Neural crest cell (in vitro differentiated cells): ENCODE measurements around the gene EDN3. TPM values are rescaled to one million over a fixed set of nuclear protein-coding genes. Genes with fewer than 3 reads are reported as not detected.

Source experiments
- DNase-seq: peaks from one replicate; pipeline ENCODE4 v3.0.0; 2021; ENCODE audit warnings: low read depth, mixed read lengths, low spot score
- H3K27ac Mint-ChIP-seq: one replicate; pipeline ENCODE4 v1.8.0; 2021; ENCODE audit warnings: mild to moderate bottlenecking, mixed read lengths; ENCODE audit not compliant: unreplicated experiment
- H3K27me3 Mint-ChIP-seq: 2 replicates; pipeline ENCODE4 v1.8.0; 2021; ENCODE audit warnings: low read depth, mild to moderate bottlenecking, mixed read lengths
- H3K36me3 Mint-ChIP-seq: 2 replicates; pipeline ENCODE4 v1.8.0; 2021; ENCODE audit warnings: low read depth, mild to moderate bottlenecking, mixed read lengths
- H3K4me1 Mint-ChIP-seq: 2 replicates; pipeline ENCODE4 v1.8.0; 2021; ENCODE audit warnings: mixed read lengths
- H3K4me3 Mint-ChIP-seq: one replicate; pipeline ENCODE4 v1.8.0; 2021; ENCODE audit warnings: mild to moderate bottlenecking, mixed read lengths
- H3K9me3 Mint-ChIP-seq: 2 replicates; pipeline ENCODE4 v1.8.0; 2021; ENCODE audit warnings: mixed read lengths
- CTCF ChIP-seq: fragments of 200-600 bp; sonication (generic); conservative IDR thresholded peaks from 2 replicates; pipeline ENCODE4 v1.5.0; 2021; ENCODE audit warnings: antibody characterized with exemption, mild to moderate bottlenecking
- total RNA-seq: library from RNA; stranded (reverse); gene quantifications from 2 replicates; pipeline ENCODE4 v1.2.1, GENCODE V29; 2021

EDN3 gene
- total RNA-seq, 1 donor from 2014 or later = 0.28 TPM

GRCh38 chr20:59360934-59361333 lies 60.5 kb downstream of the EDN3 start:
- Mint-ChIP-seq H3K36me3 (no peaks in the 10 kb centered on the region), H3K4me1 (peaks cover 35% of the 10 kb centered on the region), H3K27me3 (peaks cover 31% of the 10 kb centered on the region), H3K27ac (no peak overlapping the region), H3K4me3 (no peak overlapping the region), H3K9me3 (no peaks in the 10 kb centered on the region)
- no peak for TF ChIP-seq CTCF
- no peak for DNase-seq

GRCh38 chr20:59361411-59361810 lies 61.0 kb downstream of the EDN3 start:
- no peaks in the 10 kb centered on the region for H3K36me3 Mint-ChIP-seq
- H3K4me3 Mint-ChIP-seq = no peak overlapping the region
- peaks cover 35% of the 10 kb centered on the region for H3K4me1 Mint-ChIP-seq
- DNase-seq = no peak
- no peaks in the 10 kb centered on the region for H3K9me3 Mint-ChIP-seq
- H3K27ac Mint-ChIP-seq = no peak overlapping the region
- H3K27me3 Mint-ChIP-seq = peaks cover 31% of the 10 kb centered on the region
- TF ChIP-seq CTCF = no peak

DNA sequence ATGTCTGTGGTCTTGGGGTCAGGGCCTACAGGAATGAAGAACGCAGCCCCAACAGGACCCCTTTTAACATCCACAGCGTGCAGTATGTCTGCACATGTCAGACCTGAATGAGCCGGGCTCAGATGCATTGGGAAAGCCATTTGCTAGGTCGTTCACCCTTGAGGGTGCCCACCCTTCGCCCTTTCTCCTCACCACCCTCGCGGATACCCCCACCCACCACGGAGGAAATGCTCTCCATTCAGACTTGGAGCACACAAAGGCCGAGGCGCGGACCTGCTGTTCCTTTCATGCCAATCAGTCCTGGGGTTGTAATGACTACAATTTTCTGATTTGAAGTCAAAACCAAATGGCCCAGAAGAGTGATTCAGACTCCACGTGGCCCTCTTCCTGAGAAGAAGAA lies 62.7 kb downstream of the EDN3 start:
- no peak overlapping the region for H3K27ac Mint-ChIP-seq
- H3K36me3 Mint-ChIP-seq = no peaks in the 10 kb centered on the region
- no peak for DNase-seq
- H3K9me3 Mint-ChIP-seq = no peaks in the 10 kb centered on the region
- H3K4me3 Mint-ChIP-seq = no peak overlapping the region
- peaks cover 35% of the 10 kb centered on the region for H3K4me1 Mint-ChIP-seq
- no peak for TF ChIP-seq CTCF
- H3K27me3 Mint-ChIP-seq = peaks cover 33% of the 10 kb centered on the region

GRCh38 chr20:59364611-59365010 lies 64.2 kb downstream of the EDN3 start:
- DNase-seq = no peak
- TF ChIP-seq CTCF = no peak
- Mint-ChIP-seq H3K4me3 (no peak overlapping the region), H3K27me3 (peaks cover 34% of the 10 kb centered on the region), H3K27ac (no peak overlapping the region), H3K4me1 (peaks cover 35% of the 10 kb centered on the region), H3K9me3 (no peaks in the 10 kb centered on the region), H3K36me3 (no peaks in the 10 kb centered on the region)

DNA sequence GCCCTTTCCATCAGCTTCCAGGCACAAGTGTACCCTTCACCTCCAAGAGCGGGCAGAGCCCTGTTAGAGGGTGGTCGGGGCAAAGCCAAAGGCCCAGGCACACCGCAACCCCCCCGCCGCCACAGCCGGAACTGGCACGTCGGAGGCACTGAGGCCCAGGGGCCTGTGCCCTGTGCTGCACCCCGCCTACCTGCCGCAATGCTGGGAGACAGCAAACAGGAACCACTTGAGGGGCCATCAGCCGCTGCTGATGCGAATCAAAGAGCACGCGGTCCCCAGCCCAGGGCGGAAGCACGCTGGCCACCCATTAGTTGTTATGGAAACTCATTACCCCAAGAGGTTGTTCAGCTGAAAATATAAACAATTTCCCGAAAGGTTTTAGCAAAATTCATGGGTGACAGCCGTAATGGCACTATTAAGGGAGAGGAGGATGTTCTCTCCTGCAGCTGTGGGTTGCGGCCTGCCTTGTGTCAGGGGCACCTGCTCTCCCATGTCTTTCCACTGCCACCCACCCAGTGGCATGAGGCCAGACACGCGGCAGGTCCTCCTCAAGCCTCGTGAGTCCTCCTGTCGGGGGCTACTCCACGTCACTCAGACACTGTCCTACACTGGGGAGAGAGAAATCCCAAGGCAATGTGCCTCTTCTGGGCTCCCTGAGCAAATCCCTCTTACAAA lies 65.3 kb downstream of the EDN3 start:
- peaks cover 26% of the 10 kb centered on the region for H3K4me1 Mint-ChIP-seq
- no peaks in the 10 kb centered on the region for H3K36me3 Mint-ChIP-seq
- peaks cover 25% of the 10 kb centered on the region for H3K27me3 Mint-ChIP-seq
- no peak overlapping the region for H3K27ac Mint-ChIP-seq
- H3K4me3 Mint-ChIP-seq = no peak overlapping the region
- DNase-seq = no peak
- no peak for TF ChIP-seq CTCF
- no peaks in the 10 kb centered on the region for H3K9me3 Mint-ChIP-seq
